GM18951 (cell line): ENCODE measurements around the gene FAM169A.
"Not testable (repeated sequence)": the region's sequence is repeated elsewhere in the genome, so short reads cannot be mapped to it uniquely, and the experiment has no call there.

Source experiments
- POLR2A ChIP-seq: IDR thresholded peaks from 4 replicates; pipeline ENCODE4 v1.6.1; 2011; ENCODE audit warnings: mild to moderate bottlenecking; ENCODE audit not compliant: insufficient read length, insufficient read depth; ENCODE audit errors: extremely low read depth
- in situ Hi-C: fragments of 300-500 bp; cut with MboI; formaldehyde crosslinking; loops from one replicate; pipeline ENCODE4 v1.12.0; 2022; ENCODE audit warnings: low sequenced_read_pairs, mixed read lengths, inconsistent platforms; ENCODE audit not compliant: unreplicated experiment

The FAM169A gene, protein sequence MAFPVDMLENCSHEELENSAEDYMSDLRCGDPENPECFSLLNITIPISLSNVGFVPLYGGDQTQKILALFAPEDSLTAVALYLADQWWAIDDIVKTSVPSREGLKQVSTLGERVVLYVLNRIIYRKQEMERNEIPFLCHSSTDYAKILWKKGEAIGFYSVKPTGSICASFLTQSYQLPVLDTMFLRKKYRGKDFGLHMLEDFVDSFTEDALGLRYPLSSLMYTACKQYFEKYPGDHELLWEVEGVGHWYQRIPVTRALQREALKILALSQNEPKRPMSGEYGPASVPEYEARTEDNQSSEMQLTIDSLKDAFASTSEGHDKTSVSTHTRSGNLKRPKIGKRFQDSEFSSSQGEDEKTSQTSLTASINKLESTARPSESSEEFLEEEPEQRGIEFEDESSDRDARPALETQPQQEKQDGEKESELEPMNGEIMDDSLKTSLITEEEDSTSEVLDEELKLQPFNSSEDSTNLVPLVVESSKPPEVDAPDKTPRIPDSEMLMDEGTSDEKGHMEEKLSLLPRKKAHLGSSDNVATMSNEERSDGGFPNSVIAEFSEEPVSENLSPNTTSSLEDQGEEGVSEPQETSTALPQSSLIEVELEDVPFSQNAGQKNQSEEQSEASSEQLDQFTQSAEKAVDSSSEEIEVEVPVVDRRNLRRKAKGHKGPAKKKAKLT

DNA sequence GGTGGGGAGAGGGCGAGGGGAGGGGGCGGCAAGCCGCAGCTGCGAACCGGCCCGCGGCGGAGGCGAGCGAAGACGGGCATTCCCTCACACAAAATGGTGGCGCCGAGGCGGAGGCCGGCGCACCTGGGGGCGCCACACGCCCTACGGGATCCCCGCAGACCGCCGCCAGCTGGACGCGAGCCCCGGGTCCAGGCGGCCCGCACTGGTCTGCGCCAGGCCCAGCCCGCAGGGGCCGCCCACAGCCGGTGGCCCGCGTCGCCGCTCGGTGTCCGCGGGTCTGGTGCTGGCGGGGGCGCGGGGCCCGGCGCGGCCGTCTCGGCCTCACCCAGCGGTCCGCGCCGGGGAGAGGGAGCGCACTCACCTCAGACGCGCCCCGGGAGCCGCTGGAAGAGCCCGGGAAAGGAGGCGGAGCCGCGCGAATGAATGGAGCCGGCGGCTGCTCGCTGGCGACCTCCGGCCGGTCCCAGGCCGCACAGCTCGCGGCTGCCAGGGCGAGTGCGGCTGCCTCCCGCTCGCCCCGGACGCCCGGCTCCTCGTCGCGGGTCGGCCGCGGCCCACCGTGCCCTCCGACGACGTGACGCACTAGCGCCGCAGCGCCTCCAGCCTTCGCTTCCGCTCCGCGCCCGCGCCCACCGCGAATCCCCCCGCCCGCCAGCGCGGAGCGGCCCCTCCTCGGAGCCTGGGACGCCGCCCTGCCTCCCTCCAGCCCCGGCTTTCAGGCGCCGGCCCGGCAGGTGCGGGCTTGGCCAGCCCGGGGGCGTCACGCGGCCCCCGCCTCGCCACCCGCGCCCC is at the start of gene FAM169A:
TSS of gene FAM169A (minus strand) at position 584 of the 792 bp plus-strand sequence. CDS start 24,711 bp downstream, outside the sequence.
- TF ChIP-seq POLR2A = peak; percentile 38
- in situ Hi-C loops = no loop called here

DNA sequence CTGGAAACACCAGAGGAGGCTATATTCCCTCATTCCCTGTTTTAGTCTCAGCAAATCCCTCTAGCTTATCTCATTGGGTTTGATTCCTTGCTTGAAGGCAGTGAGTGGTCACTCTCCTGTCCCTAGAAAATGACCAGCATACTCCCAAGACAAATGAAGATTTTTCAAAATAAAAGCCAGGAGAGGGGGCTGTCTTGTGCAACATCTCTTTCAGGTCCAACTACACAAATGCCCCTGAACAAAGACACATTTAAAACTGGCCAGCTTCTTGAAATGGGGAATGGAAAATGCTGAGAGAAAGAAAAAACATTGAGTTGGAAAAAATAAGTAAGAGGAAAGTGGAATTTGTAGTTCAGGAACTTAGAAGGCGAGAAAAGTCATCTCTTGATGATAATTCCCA is 49.3 kb upstream of the FAM169A start:
- TF ChIP-seq POLR2A = no peak
- in situ Hi-C loops = loop anchor here (10.0 kb wide), 1 partner anchor 231 kb away; the partner anchor contains the start of gene HEXB

DNA sequence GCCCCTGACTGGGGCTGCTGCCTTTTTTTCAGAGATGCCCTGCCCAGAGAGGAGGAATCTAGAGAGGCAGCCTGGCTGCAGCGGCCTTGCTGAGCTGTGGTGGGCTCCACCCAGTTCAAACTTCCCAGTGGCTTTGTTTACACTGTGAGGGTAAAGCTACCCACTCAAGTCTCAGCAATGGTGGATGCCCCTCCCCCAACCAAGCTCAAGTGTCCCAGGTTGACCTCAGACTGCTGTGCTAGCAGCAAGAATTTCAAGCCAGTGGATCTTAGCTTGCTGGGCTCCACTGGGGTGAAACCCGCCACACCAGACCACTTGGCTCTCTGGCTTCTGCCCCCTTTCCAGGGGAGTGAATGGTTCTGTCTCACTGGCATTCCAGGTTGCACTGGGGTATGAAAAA is 45.2 kb upstream of the FAM169A start:
- in situ Hi-C loops = loop anchor here (10.0 kb wide), 1 partner anchor 227 kb away; the partner anchor contains the start of gene HEXB

DNA sequence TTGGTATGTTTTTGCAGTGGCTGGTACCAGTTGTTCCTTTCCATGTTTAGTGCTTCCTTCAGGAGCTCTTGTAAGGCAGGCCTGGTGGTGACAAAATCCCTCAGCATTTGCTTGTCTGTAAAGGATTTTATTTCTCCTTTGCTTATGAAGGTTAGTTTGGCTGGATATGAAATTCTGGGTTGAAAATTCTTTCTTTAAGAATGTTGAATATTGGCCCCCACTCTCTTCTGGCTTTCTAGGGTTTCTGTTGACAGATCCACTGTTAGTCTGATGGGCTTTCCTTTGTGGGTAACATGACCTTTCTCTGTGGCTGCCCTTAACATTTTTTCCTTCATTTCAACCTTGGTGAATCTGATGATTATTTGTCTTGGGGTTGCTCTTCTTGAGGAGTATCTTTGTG is 43.7 kb upstream of the FAM169A start:
- in situ Hi-C loops = loop anchor here (10.0 kb wide), 1 partner anchor 225 kb away; the partner anchor contains the start of gene HEXB

DNA sequence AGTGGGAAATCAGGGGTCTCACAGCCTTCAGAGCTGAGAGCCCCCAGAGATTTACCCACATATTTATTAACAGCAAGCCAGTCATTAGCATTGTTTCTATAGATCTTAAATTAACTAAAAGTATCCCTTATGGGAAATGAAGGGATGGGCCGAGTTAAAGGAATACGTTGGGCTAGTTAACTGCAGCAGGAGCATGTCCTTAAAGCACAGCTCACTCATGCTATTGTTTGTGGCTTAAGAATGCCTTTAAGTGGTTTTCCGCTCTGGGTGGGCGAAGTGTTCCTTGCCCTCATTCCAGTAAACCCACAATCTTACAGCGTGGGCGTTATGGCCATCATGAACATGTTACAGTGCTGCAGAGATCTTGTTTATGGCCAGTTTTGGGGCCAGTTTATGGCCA is 42.0 kb upstream of the FAM169A start:
- in situ Hi-C loops = not testable (repeated sequence)

DNA sequence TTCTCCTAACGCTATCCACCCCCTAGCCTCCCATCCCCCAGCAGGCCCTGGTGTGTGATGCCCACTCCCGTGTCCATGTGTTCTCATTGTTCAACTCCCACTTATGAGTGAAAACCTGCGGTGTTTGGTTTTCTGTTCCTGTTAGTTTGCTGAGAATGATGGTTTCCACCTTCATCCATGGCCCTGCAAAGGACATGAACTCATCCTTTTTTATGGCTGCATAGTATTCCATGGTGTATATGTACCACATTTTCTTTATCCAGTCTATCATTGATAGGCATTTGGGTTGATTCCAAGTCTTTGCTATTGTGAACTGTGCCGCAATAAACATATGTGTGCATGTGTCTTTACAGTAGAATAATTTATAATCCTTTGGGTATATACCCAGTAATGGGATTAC is 38.5 kb upstream of the FAM169A start:
- in situ Hi-C loops = not testable (repeated sequence)

DNA sequence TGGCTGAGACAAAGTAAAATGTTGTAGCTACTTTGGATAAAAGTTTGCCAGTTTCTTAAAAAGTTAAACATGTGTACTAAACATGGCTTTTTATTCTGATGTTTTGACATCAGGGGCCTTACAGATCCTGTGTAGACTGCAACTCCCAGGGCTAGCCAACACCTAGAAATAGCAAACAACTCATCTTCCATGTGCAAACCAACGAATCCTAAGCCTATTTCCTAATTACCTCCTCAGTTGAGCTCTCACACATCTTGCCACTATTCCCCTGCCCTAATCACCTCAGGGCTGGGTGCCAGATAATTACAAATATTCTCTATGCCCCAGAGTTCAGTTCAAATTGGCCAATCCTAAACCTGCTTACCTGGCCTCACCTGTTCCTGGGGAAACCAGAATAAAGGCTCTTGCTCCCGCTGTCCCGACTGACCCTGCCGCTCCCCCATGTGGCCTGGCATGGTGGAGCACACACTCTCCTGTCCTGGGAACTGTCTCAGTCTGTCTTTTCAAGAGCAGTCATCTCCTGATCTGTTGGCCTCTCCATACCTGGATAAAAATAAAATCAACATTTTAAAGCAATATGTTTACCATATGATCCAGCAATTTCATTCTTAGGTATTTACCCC is 37.1 kb upstream of the FAM169A start:
- TF ChIP-seq POLR2A = no peak
- in situ Hi-C loops = no loop called here

DNA sequence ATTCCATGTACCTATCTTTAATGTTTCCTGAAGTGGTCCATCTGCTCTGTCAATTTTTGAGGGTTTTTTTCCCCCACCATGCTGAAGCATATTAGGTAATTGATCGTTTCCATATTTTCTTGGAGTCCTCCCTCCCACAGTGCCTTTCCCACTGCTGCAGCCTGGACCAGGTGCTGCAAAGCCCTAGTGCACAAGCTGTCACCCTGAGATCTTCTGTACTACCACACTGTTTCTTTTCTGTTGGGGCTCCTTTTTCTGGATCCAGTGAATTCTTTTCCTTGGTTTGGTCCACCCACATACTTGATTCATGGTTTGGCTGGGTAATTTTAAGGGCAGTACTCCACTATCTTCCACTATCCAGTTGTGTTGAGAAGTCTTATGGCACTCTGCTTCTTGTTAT is 30.9 kb upstream of the FAM169A start:
- in situ Hi-C loops = no loop called here

DNA sequence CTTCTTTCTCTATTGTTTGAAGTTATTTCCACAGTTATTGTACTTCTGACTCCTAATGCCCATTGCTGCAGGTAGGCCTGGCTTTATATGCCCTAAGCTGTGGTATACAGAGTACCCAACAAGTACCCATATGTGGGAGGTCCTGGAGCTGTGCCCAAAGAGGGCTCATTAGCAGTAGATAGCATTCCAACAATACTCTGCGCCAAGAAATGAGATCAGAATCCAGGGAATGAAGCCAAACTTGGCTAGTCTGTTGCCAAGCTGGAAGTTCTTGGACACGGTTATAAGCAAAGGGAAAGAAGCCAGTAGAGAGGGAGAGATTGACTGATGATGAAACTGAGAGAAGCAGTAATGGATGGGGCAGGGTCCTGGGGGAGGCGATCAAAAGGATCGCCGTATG is 29.7 kb upstream of the FAM169A start:
- in situ Hi-C loops = no loop called here
- TF ChIP-seq POLR2A = no peak

More for the DNA sequence above, 30.9 kb upstream of the FAM169A start:
- TF ChIP-seq POLR2A = no peak

DNA sequence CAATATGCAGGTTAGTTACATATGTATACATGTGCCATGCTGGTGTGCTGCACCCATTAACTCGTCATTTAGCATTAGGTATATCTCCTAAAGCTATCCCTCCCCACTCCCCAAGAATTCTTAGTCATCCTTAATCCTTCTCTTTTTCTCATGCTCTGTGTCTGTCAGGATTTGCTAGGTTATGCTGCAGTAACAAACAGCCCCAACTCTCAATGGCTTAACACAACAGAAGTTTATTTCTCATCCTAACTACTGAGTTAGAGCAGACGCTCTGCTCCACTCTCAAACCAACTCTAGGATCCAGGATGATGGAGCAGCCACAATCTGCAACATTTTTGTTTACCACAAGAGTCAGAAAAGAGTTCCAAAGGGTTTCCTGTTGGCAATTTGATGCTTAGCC is 28.2 kb upstream of the FAM169A start:
- TF ChIP-seq POLR2A = no peak
- in situ Hi-C loops = no loop called here

DNA sequence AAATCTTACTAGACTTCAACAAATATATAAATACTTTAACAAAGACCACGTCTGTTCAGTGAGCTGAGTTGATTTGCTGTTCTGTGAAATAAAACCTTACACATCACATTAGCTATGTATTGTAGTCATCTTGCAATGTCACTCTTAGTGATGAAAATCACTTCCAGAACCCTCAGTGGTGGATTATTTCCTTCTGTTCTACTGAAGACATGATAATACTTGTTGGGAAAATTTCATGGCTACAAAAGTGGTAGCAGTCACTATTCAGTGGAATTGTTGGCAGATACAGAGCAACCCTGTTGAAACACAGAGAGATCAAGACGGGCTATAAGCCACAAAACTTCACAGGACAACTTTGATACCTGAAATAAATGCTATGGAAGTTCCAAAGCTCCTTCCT is 26.7 kb upstream of the FAM169A start:
- in situ Hi-C loops = no loop called here
- TF ChIP-seq POLR2A = no peak

DNA sequence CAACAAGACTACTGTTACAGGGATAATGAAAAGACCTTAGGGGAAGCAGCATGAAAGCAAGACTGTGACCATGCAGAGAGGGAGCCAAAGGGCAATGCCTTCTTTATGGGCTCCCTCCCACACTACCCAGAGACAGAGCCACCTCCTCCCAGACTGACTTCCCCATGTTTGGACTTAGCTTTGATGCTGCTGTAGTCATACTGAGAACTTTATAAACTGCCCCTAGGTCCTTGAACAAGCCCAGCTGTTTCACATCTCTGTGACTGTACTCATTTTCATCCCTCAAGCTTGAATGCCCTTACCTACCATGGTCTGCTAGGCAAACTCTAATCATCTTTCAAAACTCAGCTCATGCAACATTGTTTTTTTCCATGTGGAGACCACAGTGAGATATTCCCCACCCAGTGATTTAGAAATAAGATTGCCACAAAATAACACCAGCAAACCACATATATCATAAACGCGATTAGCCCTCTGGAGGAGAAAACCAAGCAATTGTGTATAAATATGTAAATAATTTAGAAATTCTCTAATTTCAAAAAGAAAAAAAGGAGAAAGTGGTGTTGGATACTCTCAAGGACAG is 23.4 kb upstream of the FAM169A start:
- in situ Hi-C loops = no loop called here

DNA sequence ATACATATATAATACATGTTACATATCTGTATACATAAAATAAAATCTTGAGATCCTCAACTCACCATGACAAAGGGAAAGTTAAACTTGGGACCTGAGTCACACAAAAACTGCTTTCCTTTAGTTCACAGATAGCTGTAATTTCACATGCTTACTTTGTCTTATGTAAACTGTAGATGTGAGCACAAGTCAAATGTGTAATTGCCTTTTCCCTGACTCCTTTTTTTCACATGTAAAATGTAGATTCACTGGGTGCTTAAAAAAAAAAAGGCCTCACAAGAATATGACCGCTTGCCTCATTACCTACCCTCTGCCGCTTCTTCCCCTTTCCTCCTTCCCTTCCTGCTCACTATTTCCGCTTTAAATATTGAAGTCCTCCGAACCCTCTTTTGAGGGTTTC is 21.9 kb upstream of the FAM169A start:
- in situ Hi-C loops = no loop called here
- no peak for TF ChIP-seq POLR2A

More for the DNA sequence above, 23.4 kb upstream of the FAM169A start:
- no peak for TF ChIP-seq POLR2A
